H9 (cell line): Measurements from ENCODE around the gene TJP3. TPM values are rescaled to one million over a fixed set of nuclear protein-coding genes. Genes with fewer than 3 reads are reported as not detected.

ENCODE experiments used
- DNase-seq: peaks from one replicate; pipeline ENCODE4 v3.0.0-alpha.2; 2017
- H2AFZ ChIP-seq: one replicate; pipeline ENCODE4 v1.6.1; 2013; ENCODE audit warnings: mild to moderate bottlenecking, low read length, control low read depth, moderate library complexity
- H2AK5ac ChIP-seq: 2 replicates; pipeline ENCODE4 v1.6.1; 2013; ENCODE audit warnings: low read length, control low read depth, mixed read lengths; ENCODE audit not compliant: insufficient read length
- H2BK120ac ChIP-seq: one replicate; pipeline ENCODE4 v1.6.1; 2013; ENCODE audit warnings: low read depth, mild to moderate bottlenecking, low read length, control low read depth, inconsistent platforms; ENCODE audit not compliant: poor library complexity, severe bottlenecking
- H2BK12ac ChIP-seq: 2 replicates; pipeline ENCODE4 v1.6.1; 2013; ENCODE audit warnings: low read length, control low read depth, mixed read lengths, low read depth; ENCODE audit not compliant: insufficient read length
- H2BK15ac ChIP-seq: 2 replicates; pipeline ENCODE4 v1.6.1; 2013; ENCODE audit warnings: low read depth, low read length, control low read depth
- H2BK20ac ChIP-seq: one replicate; pipeline ENCODE4 v1.6.1; 2013; ENCODE audit warnings: low read depth, mild to moderate bottlenecking, low read length, control low read depth, inconsistent platforms; ENCODE audit not compliant: poor library complexity, severe bottlenecking
- H2BK5ac ChIP-seq: 2 replicates; pipeline ENCODE4 v1.6.1; 2013; ENCODE audit warnings: low read length, control low read depth, mixed read lengths; ENCODE audit not compliant: insufficient read length
- H3K14ac ChIP-seq: 2 replicates; pipeline ENCODE4 v1.6.1; 2013; ENCODE audit warnings: low read length, control low read depth; ENCODE audit not compliant: insufficient read depth
- H3K18ac ChIP-seq: 2 replicates; pipeline ENCODE4 v1.6.1; 2013; ENCODE audit warnings: low read depth, mild to moderate bottlenecking, mixed read lengths, low read length, control low read depth; ENCODE audit not compliant: insufficient read length
- H3K23ac ChIP-seq: 2 replicates; pipeline ENCODE4 v1.6.1; 2013; ENCODE audit warnings: low read length, control low read depth, mixed read lengths, low read depth; ENCODE audit not compliant: insufficient read length
- H3K23me2 ChIP-seq: 2 replicates; pipeline ENCODE4 v1.6.1; 2013; ENCODE audit warnings: low read depth, mild to moderate bottlenecking, mixed read lengths, low read length, control low read depth; ENCODE audit not compliant: insufficient read length, poor library complexity, severe bottlenecking
- H3K27ac ChIP-seq: 2 replicates; pipeline ENCODE4 v1.5.1; 2013; ENCODE audit warnings: low read length, control low read depth, mixed read lengths, low read depth; ENCODE audit not compliant: insufficient read length
- H3K27me3 ChIP-seq: 2 replicates; pipeline ENCODE4 v1.6.1; 2013; ENCODE audit warnings: low read length, control low read depth, inconsistent platforms; ENCODE audit not compliant: insufficient read depth
- H3K4ac ChIP-seq: 2 replicates; pipeline ENCODE4 v1.6.1; 2013; ENCODE audit warnings: low read depth, mild to moderate bottlenecking, control low read depth, inconsistent platforms, low read length, moderate library complexity
- H3K4me1 ChIP-seq: 2 replicates; pipeline ENCODE4 v1.6.1; 2013; ENCODE audit warnings: low read length, control low read depth, inconsistent platforms; ENCODE audit not compliant: insufficient read depth
- H3K4me2 ChIP-seq: 2 replicates; pipeline ENCODE4 v1.6.1; 2013; ENCODE audit warnings: low read length, control low read depth, mixed read lengths; ENCODE audit not compliant: insufficient read length, insufficient read depth
- H3K56ac ChIP-seq: 2 replicates; pipeline ENCODE4 v1.6.1; 2013; ENCODE audit warnings: low read depth, mild to moderate bottlenecking, mixed read lengths, low read length, control low read depth; ENCODE audit not compliant: insufficient read length
- H3K79me1 ChIP-seq: 2 replicates; pipeline ENCODE4 v1.6.1; 2013; ENCODE audit warnings: low read depth, mild to moderate bottlenecking, moderate library complexity, low read length, control low read depth, inconsistent platforms; ENCODE audit not compliant: insufficient read depth, poor library complexity, severe bottlenecking
- H3K79me2 ChIP-seq: 2 replicates; pipeline ENCODE4 v1.6.1; 2013; ENCODE audit warnings: low read length, control low read depth, inconsistent platforms; ENCODE audit not compliant: insufficient read depth
- H3K9ac ChIP-seq: 2 replicates; pipeline ENCODE4 v1.6.1; 2013; ENCODE audit warnings: low read length, control low read depth, mixed read lengths; ENCODE audit not compliant: insufficient read length; ENCODE audit errors: extremely low read depth
- H3K9me3 ChIP-seq: one replicate; pipeline ENCODE4 v1.6.1; 2013; ENCODE audit warnings: low read depth, low read length, inconsistent platforms; ENCODE audit not compliant: control insufficient read depth
- H3T11ph ChIP-seq: one replicate; pipeline ENCODE4 v1.6.1; 2013; ENCODE audit warnings: mild to moderate bottlenecking, low read length, control low read depth, inconsistent platforms
- H4K20me1 ChIP-seq: one replicate; pipeline ENCODE4 v1.6.1; 2013; ENCODE audit not compliant: control insufficient read depth, insufficient read length, insufficient read depth
- H4K5ac ChIP-seq: 2 replicates; pipeline ENCODE4 v1.6.1; 2013; ENCODE audit warnings: low read depth, mild to moderate bottlenecking, mixed read lengths, low read length, control low read depth; ENCODE audit not compliant: insufficient read length
- H4K8ac ChIP-seq: replicated peaks from 2 replicates; pipeline ENCODE4 v1.6.1; 2013; ENCODE audit warnings: low read length, control low read depth, mixed read lengths, low read depth; ENCODE audit not compliant: insufficient read length
- H4K91ac ChIP-seq: 2 replicates; pipeline ENCODE4 v1.6.1; 2013; ENCODE audit warnings: low read depth, mild to moderate bottlenecking, moderate library complexity, mixed read lengths, low read length, control low read depth; ENCODE audit not compliant: insufficient read length
- H3K27ac Mint-ChIP-seq, 3 experiments: 2 replicates in 2 of 3; 3 replicates in 1 of 3; pipeline ENCODE4 v1.8.0; 2020 to 2021; ENCODE audit warnings: mixed read lengths in 3 of 3, mild to moderate bottlenecking in 1 of 3, moderate library complexity in 1 of 3
- H3K27me3 Mint-ChIP-seq: 2 replicates; pipeline ENCODE4 v1.8.0; 2021; ENCODE audit warnings: low read depth, mild to moderate bottlenecking, moderate library complexity, mixed read lengths
- H3K36me3 Mint-ChIP-seq, 3 experiments: 2 replicates in 2 of 3; 3 replicates in 1 of 3; pipeline ENCODE4 v1.8.0; 2020 to 2021; ENCODE audit warnings: low read depth in 3 of 3, mixed read lengths in 3 of 3; ENCODE audit not compliant: insufficient read depth in 1 of 3
- H3K4me1 Mint-ChIP-seq, 2 experiments: 2 replicates each; pipeline ENCODE4 v1.8.0; 2020; ENCODE audit warnings: mixed read lengths in 2 of 2
- H3K4me3 Mint-ChIP-seq, 2 experiments: 2 replicates in 1 of 2; 3 replicates in 1 of 2; pipeline ENCODE4 v1.8.0; 2020 to 2021; ENCODE audit warnings: mild to moderate bottlenecking in 2 of 2, mixed read lengths in 2 of 2, moderate library complexity in 1 of 2
- H3K9me3 Mint-ChIP-seq, 2 experiments: 2 replicates in 1 of 2; 3 replicates in 1 of 2; pipeline ENCODE4 v1.8.0; 2020; ENCODE audit warnings: mild to moderate bottlenecking in 2 of 2, mixed read lengths in 2 of 2, moderate library complexity in 1 of 2
- WGBS: extraction: QIAGEN DNeasy Blood & Tissue Kit; methylation state at CpG from one replicate; pipeline ENCODE4 v1.1.7; 2013; ENCODE audit warnings: missing lambda C conversion rate, low lambda C conversion rate, mixed read lengths; ENCODE audit not compliant: insufficient read length; ENCODE audit errors: extremely low coverage; 5-methylcytosine and 5-hydroxymethylcytosine counted together
- total RNA-seq: library from RNA; stranded (reverse); gene quantifications from 2 replicates; pipeline ENCODE4 v1.2.1, GENCODE V29; 2021
- TF ChIP-seq, protein P1 (sequence below): fragments of 200-600 bp; sonication (generic); conservative IDR thresholded peaks from 3 replicates; pipeline ENCODE4 v1.8.0; 2021; ENCODE audit warnings: antibody characterized with exemption, mild to moderate bottlenecking

The TJP3 gene
- total RNA-seq, 1 experiment from 2014 or later, result 27.3 TPM

DNA sequence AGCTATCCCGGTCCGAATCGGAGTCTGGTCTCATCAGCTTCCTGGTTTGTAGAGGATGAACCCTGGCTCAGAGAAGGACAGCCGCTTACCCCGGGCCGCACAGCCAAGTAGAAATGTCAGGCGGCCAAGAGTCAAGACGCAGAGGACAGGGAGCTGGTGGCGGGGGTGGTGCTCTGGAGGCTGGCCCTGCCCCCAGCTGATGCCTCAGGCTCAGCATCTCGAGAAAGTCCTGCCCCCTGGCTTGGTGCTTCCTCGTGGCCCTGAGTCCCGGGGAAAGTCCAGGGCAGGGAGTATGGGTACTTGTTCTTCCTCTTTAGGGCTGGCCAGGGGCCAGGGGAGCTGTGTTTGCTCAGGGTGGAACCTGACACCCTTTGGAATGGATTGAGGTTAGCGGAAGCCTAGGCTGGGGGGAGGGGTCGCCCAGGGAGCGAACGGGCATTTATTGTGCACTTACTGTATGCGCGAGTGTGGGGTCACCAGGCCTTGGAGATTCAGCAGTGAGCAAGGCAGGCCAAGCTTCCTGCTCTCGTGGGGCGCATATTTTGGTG, 2.2 kb downstream of the TJP3 start:
- no peak overlapping the region for H4K8ac ChIP-seq
- H2AK5ac ChIP-seq, result no peak overlapping the region
- H3K79me1 ChIP-seq, result no peaks in the 10 kb centered on the region
- no peaks in the 10 kb centered on the region for H3K79me2 ChIP-seq
- H3K27me3 ChIP-seq, result no peaks in the 10 kb centered on the region
- H3K27ac ChIP-seq, result no peak overlapping the region
- H3K14ac ChIP-seq, result no peak overlapping the region
- no CpG with 5 or more reads among the region's 20 CpGs for WGBS
- H3K23ac ChIP-seq, result no peak overlapping the region
- TF ChIP-seq, protein P1, sequence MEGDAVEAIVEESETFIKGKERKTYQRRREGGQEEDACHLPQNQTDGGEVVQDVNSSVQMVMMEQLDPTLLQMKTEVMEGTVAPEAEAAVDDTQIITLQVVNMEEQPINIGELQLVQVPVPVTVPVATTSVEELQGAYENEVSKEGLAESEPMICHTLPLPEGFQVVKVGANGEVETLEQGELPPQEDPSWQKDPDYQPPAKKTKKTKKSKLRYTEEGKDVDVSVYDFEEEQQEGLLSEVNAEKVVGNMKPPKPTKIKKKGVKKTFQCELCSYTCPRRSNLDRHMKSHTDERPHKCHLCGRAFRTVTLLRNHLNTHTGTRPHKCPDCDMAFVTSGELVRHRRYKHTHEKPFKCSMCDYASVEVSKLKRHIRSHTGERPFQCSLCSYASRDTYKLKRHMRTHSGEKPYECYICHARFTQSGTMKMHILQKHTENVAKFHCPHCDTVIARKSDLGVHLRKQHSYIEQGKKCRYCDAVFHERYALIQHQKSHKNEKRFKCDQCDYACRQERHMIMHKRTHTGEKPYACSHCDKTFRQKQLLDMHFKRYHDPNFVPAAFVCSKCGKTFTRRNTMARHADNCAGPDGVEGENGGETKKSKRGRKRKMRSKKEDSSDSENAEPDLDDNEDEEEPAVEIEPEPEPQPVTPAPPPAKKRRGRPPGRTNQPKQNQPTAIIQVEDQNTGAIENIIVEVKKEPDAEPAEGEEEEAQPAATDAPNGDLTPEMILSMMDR, result no peak
- Mint-ChIP-seq H3K27ac (peak overlapping the region in 2 of 3 experiments; percentile 44 to 67; a peak in 2 of 7 replicates), H3K9me3 (no peaks in the 10 kb centered on the region), H3K4me3 (no peak overlapping the region; a peak in 1 of 5 replicates), H3K36me3 (no peaks in the 10 kb centered on the region), H3K4me1 (peaks cover 8 to 26% of the 10 kb centered on the region in 2 experiments), H3K27me3 (peaks cover 6% of the 10 kb centered on the region; the same call in 1 of the 2 replicates)
- H3T11ph ChIP-seq, result no peak overlapping the region
- no peak overlapping the region for H3K4me2 ChIP-seq
- no peaks in the 10 kb centered on the region for H4K20me1 ChIP-seq
- no peak overlapping the region for H3K4ac ChIP-seq
- H2BK12ac ChIP-seq, result no peak overlapping the region
- DNase-seq, result peak; percentile 63
- H2AFZ ChIP-seq, result no peak overlapping the region
- H2BK20ac ChIP-seq, result no peak overlapping the region
- H3K56ac ChIP-seq, result no peak overlapping the region
- H3K23me2 ChIP-seq, result no peaks in the 10 kb centered on the region
- no peak overlapping the region for H4K5ac ChIP-seq
- no peak overlapping the region for H4K91ac ChIP-seq
- H3K9me3 ChIP-seq, result no peaks in the 10 kb centered on the region
- no peak overlapping the region for H3K18ac ChIP-seq
- no peak overlapping the region for H2BK5ac ChIP-seq
- H3K9ac ChIP-seq, result no peak overlapping the region
- no peak overlapping the region for H2BK15ac ChIP-seq
- no peaks in the 10 kb centered on the region; the same call in 1 of the 2 replicates for H3K4me1 ChIP-seq
- no peak overlapping the region for H2BK120ac ChIP-seq
